ENCODE results near the gene CPVL.
A peak's percentile ranks its signal among the peaks of the same experiment; 100 is the strongest.

Gene CPVL

GRCh38 chr7:29090151-29090805 lies 56.1 kb downstream of the CPVL start:
- no peak for DNase-seq

GRCh38 chr7:29087840-29088170 lies 58.5 kb downstream of the CPVL start:
- no peak for DNase-seq

- DNase-seq = no peak
Measured at GRCh38 chr7:29086545-29086944, 59.8 kb downstream of the CPVL start.

- DNase-seq = no peak
Measured at GRCh38 chr7:29084832-29085231, 61.5 kb downstream of the CPVL start.

GRCh38 chr7:29080803-29081202 lies 65.5 kb downstream of the CPVL start:
- no peak for DNase-seq

GRCh38 chr7:29078311-29079260 lies 67.8 kb downstream of the CPVL start:
- no peak for DNase-seq

- DNase-seq = no peak
Measured at GRCh38 chr7:29077854-29078253, 68.5 kb downstream of the CPVL start.

GRCh38 chr7:29077176-29077575 lies 69.2 kb downstream of the CPVL start:
- DNase-seq = no peak

GRCh38 chr7:29076631-29077030 lies 69.7 kb downstream of the CPVL start:
- no peak for DNase-seq

GRCh38 chr7:29075606-29076005 lies 70.7 kb downstream of the CPVL start:
- DNase-seq = no peak

GRCh38 chr7:29071203-29071874 lies 75.0 kb downstream of the CPVL start:
- no peak for DNase-seq

GRCh38 chr7:29066641-29067040 lies 79.7 kb downstream of the CPVL start:
- DNase-seq = no peak

GRCh38 chr7:29065181-29065857 lies 81.0 kb downstream of the CPVL start:
- DNase-seq = no peak

GRCh38 chr7:29063872-29064271 lies 82.5 kb downstream of the CPVL start:
- no peak for DNase-seq

GRCh38 chr7:29063236-29063635 lies 83.1 kb downstream of the CPVL start:
- no peak for DNase-seq

GRCh38 chr7:29053105-29053872 lies 93.0 kb downstream of the CPVL start:
- no peak for DNase-seq

- no peak for DNase-seq
Measured at GRCh38 chr7:29046978-29047377, 99.4 kb downstream of the CPVL start.

- DNase-seq = no peak
Measured at GRCh38 chr7:29045258-29046086, 100.9 kb downstream of the CPVL start.

GRCh38 chr7:29044554-29044953 lies 101.8 kb downstream of the CPVL start:
- no peak for DNase-seq

GRCh38 chr7:29043576-29043975 lies 102.8 kb downstream of the CPVL start:
- DNase-seq = no peak

GRCh38 chr7:29042824-29043231 lies 103.5 kb downstream of the CPVL start:
- peak; percentile 52 for DNase-seq

Data from femur (tissue), 1 donor.